CD4-positive, alpha-beta T cell treated with Interleukin-1 beta for 1 hour (primary cell): ENCODE measurements around the gene PERCC1.
A peak's percentile ranks its signal among the peaks of the same experiment; 100 is the strongest.

ENCODE experiments used
- DNase-seq, 2 donors: peaks; one replicate each; pipeline ENCODE4 v3.0.0-alpha.2; 2020 to 2022

The PERCC1 gene

DNA sequence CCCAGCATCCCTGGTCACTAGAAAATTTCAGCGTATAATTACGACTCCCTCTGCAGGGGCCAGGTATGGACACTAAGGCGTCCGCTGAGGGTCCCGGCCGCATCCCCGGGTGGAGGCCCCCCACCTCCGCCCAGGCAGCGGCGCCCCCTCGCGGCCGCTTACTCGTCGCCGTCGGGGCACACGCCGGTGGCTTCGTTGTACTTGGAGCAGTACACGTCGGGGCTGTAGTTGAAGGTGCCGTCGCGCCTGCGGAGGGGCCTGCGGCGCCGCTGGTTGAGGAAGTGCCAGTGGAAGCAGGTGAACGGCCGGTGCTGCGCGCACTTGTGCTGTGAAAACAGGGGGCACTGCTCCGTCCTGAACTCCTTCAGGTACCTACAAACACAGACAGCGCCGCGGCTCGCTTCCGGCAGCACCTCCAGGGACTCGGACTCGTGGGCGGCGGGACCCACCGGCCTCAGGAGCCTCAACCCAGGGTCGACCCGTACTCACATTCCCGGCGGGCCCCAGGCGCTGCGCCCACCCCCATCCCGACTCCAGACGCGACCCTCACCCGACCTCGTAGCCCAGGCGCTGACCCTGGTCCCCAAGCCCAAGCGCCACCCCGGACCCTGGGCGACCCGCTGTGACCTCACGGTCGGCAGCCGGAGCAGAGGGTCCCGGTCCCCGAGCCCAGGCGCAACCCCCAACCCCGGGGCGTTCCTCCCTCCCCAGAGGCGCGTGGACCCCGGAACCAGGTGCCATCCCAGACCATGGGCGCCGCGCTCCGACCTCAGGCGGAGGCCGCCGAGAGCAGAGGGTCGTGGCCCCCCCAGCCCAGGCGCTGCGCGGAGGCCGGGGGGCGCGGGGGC, 17.0 kb upstream of the PERCC1 start:
- DNase-seq = peak; percentile 69 to 74

DNA sequence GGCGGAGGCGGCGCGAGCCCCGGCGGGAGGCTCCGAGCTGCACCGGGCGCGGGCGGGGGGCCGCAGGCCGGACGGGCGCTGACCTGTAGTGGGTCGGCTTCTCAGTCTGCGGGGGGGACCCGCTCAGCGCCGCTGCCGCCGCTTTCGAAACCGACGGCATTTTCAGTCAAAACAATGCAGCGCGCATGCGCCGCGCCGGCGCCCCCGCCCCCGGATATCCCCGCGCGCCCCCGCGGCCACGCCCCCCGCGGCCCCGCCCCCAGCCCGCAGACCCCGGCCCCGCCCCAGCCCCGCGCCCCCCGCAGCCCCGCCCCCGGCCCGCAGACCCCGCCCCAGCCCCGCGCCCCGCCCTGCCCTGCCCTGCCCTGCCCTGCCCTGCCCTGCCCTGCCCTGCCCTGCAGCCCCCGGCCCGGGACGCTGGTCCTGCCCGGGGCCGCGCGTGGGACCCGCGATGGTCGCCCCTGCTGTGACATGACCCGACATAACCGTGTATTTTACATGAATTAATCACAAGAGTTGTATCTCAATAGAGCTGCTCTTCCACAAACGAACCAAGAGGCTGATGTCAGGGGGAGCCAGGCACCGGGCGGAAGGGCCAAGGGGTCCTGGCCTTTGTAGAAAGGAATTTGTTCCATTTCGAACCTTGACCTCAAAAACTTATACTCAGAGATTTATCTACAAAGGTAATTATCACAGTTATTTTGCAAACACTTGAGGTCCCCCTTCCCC, 16.2 kb upstream of the PERCC1 start, which contains the start of gene UNKL:
TSS of gene UNKL (minus strand) at position 173 of the 729 bp plus-strand sequence. CDS start at position 160, 13 bp downstream.
- DNase-seq = peak; percentile 85 to 86

DNA sequence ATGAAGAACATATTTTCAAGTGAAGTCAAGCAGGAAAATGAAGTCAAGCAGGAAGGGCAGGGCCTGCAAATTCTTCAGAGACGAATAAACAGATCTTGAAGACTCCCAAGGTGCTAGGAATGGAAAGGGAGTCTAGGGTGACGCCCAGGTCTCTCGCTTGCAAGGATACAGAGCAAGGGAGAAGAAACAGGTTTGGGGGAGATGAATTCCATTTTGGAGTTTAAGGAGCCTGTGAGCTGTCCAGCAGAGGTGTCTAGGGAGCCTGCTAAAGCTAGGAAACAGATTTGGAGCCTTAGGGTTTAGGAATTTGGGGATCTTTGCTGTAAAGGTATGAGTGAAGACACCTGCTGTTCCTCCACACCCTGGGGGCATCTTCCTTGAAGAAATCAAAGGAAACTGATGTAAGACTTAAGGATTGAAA, 14.3 kb upstream of the PERCC1 start:
- DNase-seq = no peak

DNA sequence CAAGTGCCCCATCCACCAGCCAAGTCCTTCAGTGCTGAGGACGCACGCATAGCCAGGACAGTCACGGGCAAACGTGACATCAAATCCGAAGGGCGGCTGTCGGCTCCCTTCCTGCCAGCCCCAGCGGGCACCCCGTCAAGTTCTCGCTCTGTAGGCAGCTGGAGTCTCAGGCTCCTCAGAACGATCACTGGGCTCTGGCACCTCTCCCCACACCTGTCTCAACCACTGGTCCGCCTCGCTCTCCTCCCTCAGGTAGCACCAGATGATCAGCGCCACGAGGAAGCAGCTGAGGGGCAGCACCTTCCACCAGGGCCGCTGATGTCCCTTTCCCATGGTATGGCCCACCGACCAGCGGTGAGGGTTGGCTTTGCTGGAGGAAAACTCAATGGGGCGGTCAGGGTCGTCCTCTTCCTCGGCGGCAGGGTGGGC, 10.8 kb upstream of the PERCC1 start:
- DNase-seq = no peak

DNA sequence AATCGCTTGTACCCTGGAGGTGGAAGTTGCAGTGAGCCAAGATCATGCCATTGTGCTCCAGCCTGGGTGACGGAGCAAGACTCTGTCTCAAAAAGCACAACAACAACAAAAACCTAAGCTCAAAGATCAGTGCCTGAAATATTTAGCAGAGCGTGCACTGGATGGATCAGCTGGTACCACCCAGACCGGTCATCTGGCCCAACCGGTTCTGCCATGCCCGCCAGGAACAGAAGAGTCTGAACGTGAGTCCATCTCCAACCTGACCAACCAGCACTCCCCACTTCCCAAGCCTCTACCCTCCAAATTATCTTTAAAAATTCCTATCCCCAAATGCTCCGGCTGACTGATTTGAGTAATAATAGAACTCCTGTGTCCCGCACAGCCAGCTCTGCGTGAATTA, 8.8 kb upstream of the PERCC1 start:
- DNase-seq = no peak

GRCh38 chr16:1424028-1424427, 6.8 kb upstream of the PERCC1 start:
- DNase-seq = no peak

GRCh38 chr16:1425616-1426370, 5.1 kb upstream of the PERCC1 start:
- DNase-seq = no peak

- DNase-seq = no peak
Observed at GRCh38 chr16:1426734-1427471, 4.0 kb upstream of the PERCC1 start.

GRCh38 chr16:1427473-1428461, 3.1 kb upstream of the PERCC1 start:
- no peak for DNase-seq

- DNase-seq = peak; percentile 48 to 61
Observed at GRCh38 chr16:1428511-1428910, 2.4 kb upstream of the PERCC1 start.

- DNase-seq = no peak
Observed at GRCh38 chr16:1429012-1429411, 1.9 kb upstream of the PERCC1 start.

- DNase-seq = no peak
Observed at GRCh38 chr16:1429631-1430030, 1.2 kb upstream of the PERCC1 start.

DNA sequence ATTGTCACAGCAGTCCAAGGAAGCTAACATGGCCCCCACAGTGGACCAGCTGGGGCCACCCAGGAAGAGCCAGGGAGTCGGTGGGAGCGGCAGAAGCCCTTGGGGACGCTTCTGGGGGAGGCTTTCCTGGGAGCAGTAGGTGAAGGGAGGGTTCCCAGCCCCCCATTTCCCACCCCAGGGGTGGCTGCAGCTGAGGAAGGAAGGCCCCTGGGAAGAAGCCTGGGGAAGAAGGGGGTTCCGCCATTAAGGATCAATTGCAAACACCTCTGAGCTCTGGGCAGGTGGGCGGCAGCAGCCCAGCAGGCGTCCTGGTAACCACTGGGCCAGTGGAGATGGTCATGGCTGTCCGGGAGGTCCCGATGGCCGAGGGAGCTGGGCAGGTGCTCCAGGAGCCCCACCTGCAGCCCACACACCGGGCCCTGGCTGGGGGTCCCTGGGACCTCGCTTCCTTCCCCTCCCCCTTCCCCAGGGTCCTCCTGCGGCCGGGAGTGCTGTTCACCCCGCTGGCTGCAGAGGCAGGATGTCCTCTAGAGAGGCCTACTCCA, 592 bp upstream of the PERCC1 start:
- no peak for DNase-seq

- no peak for DNase-seq
Observed at GRCh38 chr16:1431497-1432270, 806 bp downstream of the PERCC1 start.

- DNase-seq = no peak
Observed at GRCh38 chr16:1432388-1433262, 1.7 kb downstream of the PERCC1 start.

DNA sequence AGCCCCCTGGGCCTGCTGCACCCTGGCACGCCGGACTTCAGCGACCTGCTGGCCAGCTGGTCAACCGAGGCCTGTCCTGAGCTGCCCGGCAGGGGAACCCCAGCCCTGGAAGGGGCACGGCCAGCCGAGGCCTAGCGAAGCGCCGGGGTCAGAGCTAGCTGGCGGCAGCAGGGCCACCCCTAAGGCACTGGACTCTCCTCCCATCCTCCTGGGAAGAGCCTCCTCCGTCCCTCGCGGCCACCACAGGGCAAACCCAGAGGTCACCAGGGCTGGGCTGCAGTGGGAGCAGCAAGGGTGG, 2.3 kb downstream of the PERCC1 start:
- DNase-seq = no peak

DNA sequence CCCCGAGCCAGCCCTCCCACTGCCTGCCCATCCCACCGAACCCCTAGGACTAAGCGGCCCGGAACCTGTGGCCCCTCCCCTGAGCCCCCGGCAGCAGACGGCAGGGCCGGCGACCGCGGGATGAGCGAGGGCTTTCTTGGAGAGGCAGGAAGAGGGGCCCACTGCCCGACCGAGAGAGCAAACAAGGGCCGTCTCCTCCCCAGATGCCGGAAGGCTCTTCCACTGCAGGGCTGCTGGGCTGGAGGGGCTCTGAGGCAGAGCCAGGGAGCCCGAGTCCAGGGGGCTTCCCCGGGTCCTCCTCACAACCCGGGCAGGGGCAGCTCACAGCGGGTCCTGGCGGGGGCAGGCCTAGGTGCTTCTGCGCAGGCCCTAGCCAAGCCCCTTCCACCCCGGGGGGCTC, 2.9 kb downstream of the PERCC1 start:
- no peak for DNase-seq

DNA sequence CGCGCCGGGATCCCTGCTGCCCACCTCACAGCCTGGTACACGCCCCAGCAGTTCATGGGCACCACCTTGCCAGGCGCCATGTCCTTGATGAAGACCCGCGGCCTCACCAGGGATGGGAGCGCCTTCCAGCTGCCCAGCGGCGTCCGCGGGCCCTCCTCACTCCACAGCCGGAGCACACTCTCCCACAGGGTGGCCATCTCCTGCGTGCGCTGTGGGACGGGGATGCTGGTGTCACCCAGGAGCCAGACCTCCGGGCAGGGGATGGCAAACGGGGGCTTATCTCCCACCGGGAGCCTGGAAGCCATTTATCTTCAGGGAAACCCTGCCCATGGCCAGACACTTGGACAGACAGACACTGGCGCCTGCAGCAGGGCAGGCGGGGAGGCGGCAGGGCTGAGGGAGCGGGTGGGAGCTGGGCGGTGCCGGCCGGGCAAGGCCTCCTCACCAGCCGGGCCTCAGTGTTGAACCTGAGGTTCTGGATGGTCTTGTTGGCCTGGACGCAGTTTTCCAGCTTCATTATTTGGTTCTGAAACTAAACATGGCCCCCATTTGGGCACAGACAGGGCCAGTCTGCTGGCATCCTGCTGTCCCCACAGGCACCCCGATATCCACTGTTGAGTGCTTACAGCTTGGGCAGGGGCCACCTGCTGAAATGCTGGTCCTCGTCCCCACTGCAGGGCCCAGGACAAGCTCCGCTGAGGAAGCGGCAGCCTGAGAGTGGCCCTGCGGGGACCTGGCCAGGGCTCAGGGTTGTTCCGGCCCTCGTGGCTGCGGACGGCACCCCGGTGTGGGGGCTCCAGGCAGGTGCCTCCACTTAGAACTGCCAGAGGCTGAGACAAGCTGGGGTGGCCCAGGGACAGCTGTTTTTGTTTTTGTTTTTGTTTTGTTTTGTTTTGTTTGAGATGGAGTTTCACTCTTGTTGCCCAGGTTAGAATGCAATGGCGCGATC, 4.0 kb downstream of the PERCC1 start:
- DNase-seq = no peak
